ENCODE data around the gene PLEKHG5. TPM values are rescaled to one million over a fixed set of nuclear protein-coding genes. Genes with fewer than 3 reads are reported as not detected.

PLEKHG5 gene
- total RNA-seq, 4 donors from 2014 or later, result 1.2 to 2.3 (median 1.6) TPM

DNA sequence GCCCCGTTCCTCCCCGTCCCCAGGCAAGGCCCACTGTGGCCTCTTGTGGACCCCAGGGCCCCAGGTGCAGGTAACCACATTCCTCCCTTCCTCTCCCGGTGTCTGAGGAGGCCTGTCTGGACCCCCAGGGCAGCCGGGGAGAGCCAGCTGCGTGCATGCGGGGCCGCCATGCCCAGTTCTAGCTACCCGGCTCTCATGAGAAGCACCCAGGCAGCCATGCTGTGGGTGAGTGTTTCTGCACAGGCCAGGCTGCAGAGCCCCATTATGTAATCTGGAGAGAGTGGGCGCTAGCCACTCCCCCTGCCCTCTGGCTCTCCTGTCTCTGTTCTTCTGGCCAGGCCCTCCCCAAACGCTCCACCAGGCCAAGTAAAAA lies 18.4 kb upstream of the PLEKHG5 start:
- Histone ChIP-seq H3K36me3 (no peaks in the 10 kb centered on the region), H3K27ac (no peak overlapping the region), H3K27me3 (no peaks in the 10 kb centered on the region), H3K4me3 (no peak overlapping the region), H3K9me3 (no peaks in the 10 kb centered on the region), H3K4me1 (peaks cover 0 to 9% of the 10 kb centered on the region in 2 donors)
- no peak for ATAC-seq
- intact Hi-C loops (cut with DNase I; ENCODE audit: low total_unique reads) (no loop called here), in situ Hi-C loops (cut with MboI; ENCODE audit: low sequenced_read_pairs in 4 of 4) (no loop called here)
- no peak for DNase-seq
- TF ChIP-seq, protein P1, sequence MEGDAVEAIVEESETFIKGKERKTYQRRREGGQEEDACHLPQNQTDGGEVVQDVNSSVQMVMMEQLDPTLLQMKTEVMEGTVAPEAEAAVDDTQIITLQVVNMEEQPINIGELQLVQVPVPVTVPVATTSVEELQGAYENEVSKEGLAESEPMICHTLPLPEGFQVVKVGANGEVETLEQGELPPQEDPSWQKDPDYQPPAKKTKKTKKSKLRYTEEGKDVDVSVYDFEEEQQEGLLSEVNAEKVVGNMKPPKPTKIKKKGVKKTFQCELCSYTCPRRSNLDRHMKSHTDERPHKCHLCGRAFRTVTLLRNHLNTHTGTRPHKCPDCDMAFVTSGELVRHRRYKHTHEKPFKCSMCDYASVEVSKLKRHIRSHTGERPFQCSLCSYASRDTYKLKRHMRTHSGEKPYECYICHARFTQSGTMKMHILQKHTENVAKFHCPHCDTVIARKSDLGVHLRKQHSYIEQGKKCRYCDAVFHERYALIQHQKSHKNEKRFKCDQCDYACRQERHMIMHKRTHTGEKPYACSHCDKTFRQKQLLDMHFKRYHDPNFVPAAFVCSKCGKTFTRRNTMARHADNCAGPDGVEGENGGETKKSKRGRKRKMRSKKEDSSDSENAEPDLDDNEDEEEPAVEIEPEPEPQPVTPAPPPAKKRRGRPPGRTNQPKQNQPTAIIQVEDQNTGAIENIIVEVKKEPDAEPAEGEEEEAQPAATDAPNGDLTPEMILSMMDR (IDR thresholded peaks at IDR 0.05 in 4 of 5, conservative IDR thresholded peaks at IDR 0.05 in 1 of 5), result no peak
- no peak for TF ChIP-seq POLR2A (IDR thresholded peaks at IDR 0.05)

- intact Hi-C loops (cut with DNase I; ENCODE audit: low total_unique reads) (no loop called here), in situ Hi-C loops (cut with MboI; ENCODE audit: low sequenced_read_pairs in 4 of 4) (no loop called here)
- H3K4me1 ChIP-seq, result peaks cover 0 to 9% of the 10 kb centered on the region in 2 donors
- DNase-seq, result no peak
- H3K4me3 ChIP-seq, result no peak overlapping the region
- no peak for ATAC-seq
- no peaks in the 10 kb centered on the region for H3K36me3 ChIP-seq
- no peaks in the 10 kb centered on the region for H3K27me3 ChIP-seq
- no peak overlapping the region for H3K27ac ChIP-seq
- H3K9me3 ChIP-seq, result no peaks in the 10 kb centered on the region
- no peak for TF ChIP-seq POLR2A (IDR thresholded peaks at IDR 0.05)
- TF ChIP-seq, protein P1 (IDR thresholded peaks at IDR 0.05 in 4 of 5, conservative IDR thresholded peaks at IDR 0.05 in 1 of 5), result no peak
These were observed 17.9 kb upstream of the PLEKHG5 start for GRCh38 chr1:6509220-6509918.

- in situ Hi-C loops (cut with MboI; ENCODE audit: low sequenced_read_pairs in 4 of 4), result no loop called here
- Histone ChIP-seq H3K9me3 (no peaks in the 10 kb centered on the region), H3K36me3 (no peaks in the 10 kb centered on the region), H3K4me3 (no peak overlapping the region), H3K27ac (no peak overlapping the region), H3K4me1 (peaks cover 0 to 9% of the 10 kb centered on the region in 2 donors), H3K27me3 (no peaks in the 10 kb centered on the region)
- intact Hi-C loops (cut with DNase I; ENCODE audit: low total_unique reads), result no loop called here
- no peak for TF ChIP-seq POLR2A (IDR thresholded peaks at IDR 0.05)
- TF ChIP-seq, protein P1 (IDR thresholded peaks at IDR 0.05 in 4 of 5, conservative IDR thresholded peaks at IDR 0.05 in 1 of 5), result no peak
- no peak for ATAC-seq
- no peak for DNase-seq
These were observed 17.3 kb upstream of the PLEKHG5 start for GRCh38 chr1:6508816-6509189.

DNA sequence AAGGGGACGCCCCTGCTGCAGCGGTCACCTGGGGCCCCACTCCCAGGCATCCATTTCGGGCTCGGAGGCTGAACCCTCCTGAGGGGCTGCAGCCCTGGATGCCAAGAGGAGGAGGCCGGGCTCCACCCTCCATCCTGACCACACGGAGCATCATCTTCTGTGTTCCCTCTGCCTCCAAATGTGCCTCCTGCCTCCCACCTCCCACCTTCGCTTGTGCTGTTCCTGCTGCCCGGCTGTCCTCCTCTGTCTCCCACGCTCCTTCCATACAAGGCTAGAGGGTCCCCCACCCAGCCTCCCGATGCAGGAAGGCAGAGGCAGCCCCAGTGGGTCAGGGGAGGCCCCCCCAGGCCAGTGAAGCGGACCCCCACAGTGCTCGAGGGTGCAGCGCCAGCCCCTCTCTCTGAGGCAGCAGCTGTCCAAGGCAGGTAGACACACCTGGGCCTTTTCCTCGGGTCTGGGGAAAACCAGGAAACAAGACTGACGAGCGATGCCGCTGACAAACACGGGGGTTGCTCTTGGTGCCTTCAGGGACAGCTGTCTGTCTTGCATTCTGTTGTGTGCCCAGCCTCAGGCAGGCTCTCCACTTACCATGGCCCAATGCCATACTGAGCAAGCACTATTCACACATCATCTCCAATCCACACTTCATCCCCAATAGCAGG lies 16.8 kb upstream of the PLEKHG5 start:
- no peaks in the 10 kb centered on the region for H3K27me3 ChIP-seq
- no peaks in the 10 kb centered on the region for H3K9me3 ChIP-seq
- ATAC-seq (peak; percentile 56 to 66), DNase-seq (no peak)
- no peak overlapping the region for H3K27ac ChIP-seq
- TF ChIP-seq, protein P1 (IDR thresholded peaks at IDR 0.05 in 4 of 5, conservative IDR thresholded peaks at IDR 0.05 in 1 of 5), result no peak
- no peak for TF ChIP-seq POLR2A (IDR thresholded peaks at IDR 0.05)
- in situ Hi-C loops (cut with MboI; ENCODE audit: low sequenced_read_pairs in 4 of 4) (no loop called here), intact Hi-C loops (cut with DNase I; ENCODE audit: low total_unique reads) (no loop called here)
- no peak overlapping the region for H3K4me3 ChIP-seq
- H3K36me3 ChIP-seq, result no peaks in the 10 kb centered on the region
- H3K4me1 ChIP-seq, result peaks cover 0 to 8% of the 10 kb centered on the region in 2 donors
